NT2/D1 (cell line): ENCODE measurements around the gene ZNF479.
"Not testable (repeated sequence)": the region's sequence is repeated elsewhere in the genome, so short reads cannot be mapped to it uniquely, and the experiment has no call there.

Experiments
- SUZ12 ChIP-seq: IDR thresholded peaks from 2 replicates; pipeline ENCODE4 v1.6.1; 2011; ENCODE audit not compliant: insufficient read length, insufficient read depth; ENCODE audit errors: extremely low read depth
- YY1 ChIP-seq: IDR thresholded peaks from 2 replicates; pipeline ENCODE4 v1.6.1; 2011; ENCODE audit not compliant: insufficient read length, insufficient read depth
- ZNF274 ChIP-seq: IDR thresholded peaks from 2 replicates; pipeline ENCODE4 v1.6.1; 2011; ENCODE audit warnings: mild to moderate bottlenecking, low read depth, low read length

- not testable (repeated sequence) for TF ChIP-seq ZNF274, YY1, SUZ12
Observed at GRCh38 chr7:57132336-57132735, at the start of gene ZNF479.
